ENCODE measurements around the gene LRRC4C.

LRRC4C gene

GRCh38 chr11:40360206-40360798, 1099.2 kb downstream of the LRRC4C start:
- Histone ChIP-seq H3K4me3 (ENCODE audit: low read length in 2 of 2) (no peak overlapping the region), H3K9me3 (ENCODE audit: control insufficient read depth in 2 of 2, low read length in 2 of 2) (peaks cover 0 to 3% of the 10 kb centered on the region in 2 donors)

GRCh38 chr11:40354121-40354520, 1105.3 kb downstream of the LRRC4C start:
- Histone ChIP-seq H3K4me1 (ENCODE audit: control insufficient read depth in 2 of 2, insufficient read depth in 2 of 2, low read length in 2 of 2) (no peaks in the 10 kb centered on the region), H3K9ac (ENCODE audit: low read depth in 1 of 2, low read length in 2 of 2) (no peak overlapping the region), H3K36me3 (ENCODE audit: control insufficient read depth in 2 of 2, insufficient read depth in 2 of 2, low read length in 2 of 2) (no peaks in the 10 kb centered on the region), H3K27me3 (ENCODE audit: control insufficient read depth in 2 of 2, insufficient read depth in 2 of 2, low read length in 2 of 2) (no peaks in the 10 kb centered on the region), H3K9me3 (ENCODE audit: control insufficient read depth in 2 of 2, low read length in 2 of 2) (peaks cover 0 to 3% of the 10 kb centered on the region in 2 donors), H3K27ac (ENCODE audit: low read depth in 2 of 2, low read length in 2 of 2) (no peak overlapping the region), H3K4me3 (ENCODE audit: low read length in 2 of 2) (no peak overlapping the region)

More at GRCh38 chr11:40360206-40360798, 1099.2 kb downstream of the LRRC4C start:
- Histone ChIP-seq H3K27me3 (ENCODE audit: control insufficient read depth in 2 of 2, insufficient read depth in 2 of 2, low read length in 2 of 2) (no peaks in the 10 kb centered on the region), H3K36me3 (ENCODE audit: control insufficient read depth in 2 of 2, insufficient read depth in 2 of 2, low read length in 2 of 2) (no peaks in the 10 kb centered on the region), H3K4me1 (ENCODE audit: control insufficient read depth in 2 of 2, insufficient read depth in 2 of 2, low read length in 2 of 2) (no peaks in the 10 kb centered on the region), H3K27ac (ENCODE audit: low read depth in 2 of 2, low read length in 2 of 2) (no peak overlapping the region), H3K9ac (ENCODE audit: low read depth in 1 of 2, low read length in 2 of 2) (no peak overlapping the region)

GRCh38 chr11:40340911-40341310, 1118.5 kb downstream of the LRRC4C start:
- H3K36me3 ChIP-seq (ENCODE audit: control insufficient read depth in 2 of 2, insufficient read depth in 2 of 2, low read length in 2 of 2): no peaks in the 10 kb centered on the region
- no peaks in the 10 kb centered on the region for H3K27me3 ChIP-seq (ENCODE audit: control insufficient read depth in 2 of 2, insufficient read depth in 2 of 2, low read length in 2 of 2)
- no peak overlapping the region for H3K9ac ChIP-seq (ENCODE audit: low read depth in 1 of 2, low read length in 2 of 2)
- H3K9me3 ChIP-seq (ENCODE audit: control insufficient read depth in 2 of 2, low read length in 2 of 2): no peaks in the 10 kb centered on the region
- no peak overlapping the region for H3K27ac ChIP-seq (ENCODE audit: low read depth in 2 of 2, low read length in 2 of 2)
- no peaks in the 10 kb centered on the region for H3K4me1 ChIP-seq (ENCODE audit: control insufficient read depth in 2 of 2, insufficient read depth in 2 of 2, low read length in 2 of 2)
- H3K4me3 ChIP-seq (ENCODE audit: low read length in 2 of 2): no peak overlapping the region

GRCh38 chr11:40338739-40339138, 1120.7 kb downstream of the LRRC4C start:
- Histone ChIP-seq H3K9ac (ENCODE audit: low read depth in 1 of 2, low read length in 2 of 2) (no peak overlapping the region), H3K36me3 (ENCODE audit: control insufficient read depth in 2 of 2, insufficient read depth in 2 of 2, low read length in 2 of 2) (no peaks in the 10 kb centered on the region), H3K4me1 (ENCODE audit: control insufficient read depth in 2 of 2, insufficient read depth in 2 of 2, low read length in 2 of 2) (no peaks in the 10 kb centered on the region), H3K27ac (ENCODE audit: low read depth in 2 of 2, low read length in 2 of 2) (no peak overlapping the region), H3K27me3 (ENCODE audit: control insufficient read depth in 2 of 2, insufficient read depth in 2 of 2, low read length in 2 of 2) (no peaks in the 10 kb centered on the region), H3K4me3 (ENCODE audit: low read length in 2 of 2) (no peak overlapping the region), H3K9me3 (ENCODE audit: control insufficient read depth in 2 of 2, low read length in 2 of 2) (no peaks in the 10 kb centered on the region)

- H3K36me3 ChIP-seq (ENCODE audit: control insufficient read depth in 2 of 2, insufficient read depth in 2 of 2, low read length in 2 of 2): no peaks in the 10 kb centered on the region
- no peaks in the 10 kb centered on the region for H3K9me3 ChIP-seq (ENCODE audit: control insufficient read depth in 2 of 2, low read length in 2 of 2)
- H3K4me1 ChIP-seq (ENCODE audit: control insufficient read depth in 2 of 2, insufficient read depth in 2 of 2, low read length in 2 of 2): no peaks in the 10 kb centered on the region
- H3K27me3 ChIP-seq (ENCODE audit: control insufficient read depth in 2 of 2, insufficient read depth in 2 of 2, low read length in 2 of 2): no peaks in the 10 kb centered on the region
- no peak overlapping the region for H3K9ac ChIP-seq (ENCODE audit: low read depth in 1 of 2, low read length in 2 of 2)
- H3K27ac ChIP-seq (ENCODE audit: low read depth in 2 of 2, low read length in 2 of 2): no peak overlapping the region
- H3K4me3 ChIP-seq (ENCODE audit: low read length in 2 of 2): no peak overlapping the region
Observed at GRCh38 chr11:40338062-40338461, 1121.4 kb downstream of the LRRC4C start.

DNA sequence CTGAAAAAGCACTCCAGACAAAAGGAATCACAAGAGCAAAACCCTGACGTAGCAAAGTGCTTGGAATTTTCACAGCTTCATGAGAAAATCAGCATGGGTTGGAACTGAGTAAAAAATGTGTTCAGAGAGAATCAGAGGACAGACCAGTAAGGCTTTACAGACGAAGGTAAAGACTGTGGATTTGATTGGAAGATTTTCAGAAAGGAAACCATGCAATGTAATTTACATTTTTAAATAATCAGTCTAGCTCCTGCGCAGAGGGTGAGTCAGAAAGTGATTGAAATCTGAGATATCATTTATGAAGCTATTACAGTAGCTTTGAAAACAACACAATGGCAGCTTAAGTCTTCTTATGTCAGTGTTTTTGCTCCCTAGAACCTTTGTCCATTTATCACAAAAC, 1122.3 kb downstream of the LRRC4C start:
- H3K36me3 ChIP-seq (ENCODE audit: control insufficient read depth in 2 of 2, insufficient read depth in 2 of 2, low read length in 2 of 2): no peaks in the 10 kb centered on the region
- no peak overlapping the region for H3K4me3 ChIP-seq (ENCODE audit: low read length in 2 of 2)
- H3K9me3 ChIP-seq (ENCODE audit: control insufficient read depth in 2 of 2, low read length in 2 of 2): no peaks in the 10 kb centered on the region
- no peak overlapping the region for H3K9ac ChIP-seq (ENCODE audit: low read depth in 1 of 2, low read length in 2 of 2)
- no peaks in the 10 kb centered on the region for H3K4me1 ChIP-seq (ENCODE audit: control insufficient read depth in 2 of 2, insufficient read depth in 2 of 2, low read length in 2 of 2)
- H3K27me3 ChIP-seq (ENCODE audit: control insufficient read depth in 2 of 2, insufficient read depth in 2 of 2, low read length in 2 of 2): no peaks in the 10 kb centered on the region
- H3K27ac ChIP-seq (ENCODE audit: low read depth in 2 of 2, low read length in 2 of 2): no peak overlapping the region

DNA sequence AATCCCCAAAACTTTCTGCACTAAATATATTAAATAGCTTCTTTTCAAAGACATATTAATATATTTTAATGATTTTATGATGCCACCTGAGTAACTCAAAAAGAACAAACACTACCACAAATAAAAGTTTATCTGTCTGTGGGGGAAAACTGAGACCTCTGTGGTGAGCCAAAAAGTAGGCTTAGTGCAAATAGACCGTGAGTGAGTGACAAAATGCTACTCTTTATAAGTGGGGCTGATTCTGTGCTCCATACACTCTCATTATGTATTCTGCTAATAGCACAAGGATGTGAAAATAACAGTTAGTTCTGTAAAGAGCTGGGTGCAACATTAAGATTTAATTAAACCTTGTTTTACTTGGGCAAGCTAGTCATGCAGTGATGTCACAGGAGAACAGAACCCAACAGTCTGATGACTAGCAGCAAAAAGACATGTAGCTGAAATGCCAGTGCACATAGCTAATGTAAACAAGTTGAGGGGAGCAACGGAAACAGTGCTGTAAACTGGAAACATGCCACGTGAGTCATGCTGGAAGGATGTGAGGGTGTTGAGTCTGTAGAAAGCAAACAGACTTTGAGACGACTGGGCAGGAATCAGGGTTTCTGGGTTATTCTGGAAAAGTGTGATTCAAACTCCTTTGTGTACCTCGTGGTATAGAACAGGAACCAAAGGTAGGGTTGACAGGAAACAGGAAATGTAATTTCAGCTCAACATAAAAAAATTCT, 1130.4 kb downstream of the LRRC4C start:
- Histone ChIP-seq H3K27ac (ENCODE audit: low read depth in 2 of 2, low read length in 2 of 2) (no peak overlapping the region), H3K4me1 (ENCODE audit: control insufficient read depth in 2 of 2, insufficient read depth in 2 of 2, low read length in 2 of 2) (no peaks in the 10 kb centered on the region), H3K27me3 (ENCODE audit: control insufficient read depth in 2 of 2, insufficient read depth in 2 of 2, low read length in 2 of 2) (no peaks in the 10 kb centered on the region), H3K9me3 (ENCODE audit: control insufficient read depth in 2 of 2, low read length in 2 of 2) (no peaks in the 10 kb centered on the region), H3K9ac (ENCODE audit: low read depth in 1 of 2, low read length in 2 of 2) (no peak overlapping the region), H3K36me3 (ENCODE audit: control insufficient read depth in 2 of 2, insufficient read depth in 2 of 2, low read length in 2 of 2) (no peaks in the 10 kb centered on the region), H3K4me3 (ENCODE audit: low read length in 2 of 2) (no peak overlapping the region)

GRCh38 chr11:40323241-40323640, 1136.2 kb downstream of the LRRC4C start:
- Histone ChIP-seq H3K4me1 (ENCODE audit: control insufficient read depth in 2 of 2, insufficient read depth in 2 of 2, low read length in 2 of 2) (no peaks in the 10 kb centered on the region), H3K9ac (ENCODE audit: low read depth in 1 of 2, low read length in 2 of 2) (no peak overlapping the region), H3K9me3 (ENCODE audit: control insufficient read depth in 2 of 2, low read length in 2 of 2) (no peaks in the 10 kb centered on the region), H3K27ac (ENCODE audit: low read depth in 2 of 2, low read length in 2 of 2) (no peak overlapping the region), H3K36me3 (ENCODE audit: control insufficient read depth in 2 of 2, insufficient read depth in 2 of 2, low read length in 2 of 2) (no peaks in the 10 kb centered on the region), H3K27me3 (ENCODE audit: control insufficient read depth in 2 of 2, insufficient read depth in 2 of 2, low read length in 2 of 2) (no peaks in the 10 kb centered on the region), H3K4me3 (ENCODE audit: low read length in 2 of 2) (no peak overlapping the region)

GRCh38 chr11:40321537-40321936, 1137.9 kb downstream of the LRRC4C start:
- Histone ChIP-seq H3K36me3 (ENCODE audit: control insufficient read depth in 2 of 2, insufficient read depth in 2 of 2, low read length in 2 of 2) (no peaks in the 10 kb centered on the region), H3K9me3 (ENCODE audit: control insufficient read depth in 2 of 2, low read length in 2 of 2) (no peaks in the 10 kb centered on the region), H3K9ac (ENCODE audit: low read depth in 1 of 2, low read length in 2 of 2) (no peak overlapping the region), H3K27ac (ENCODE audit: low read depth in 2 of 2, low read length in 2 of 2) (no peak overlapping the region), H3K4me3 (ENCODE audit: low read length in 2 of 2) (no peak overlapping the region), H3K4me1 (ENCODE audit: control insufficient read depth in 2 of 2, insufficient read depth in 2 of 2, low read length in 2 of 2) (no peaks in the 10 kb centered on the region), H3K27me3 (ENCODE audit: control insufficient read depth in 2 of 2, insufficient read depth in 2 of 2, low read length in 2 of 2) (no peaks in the 10 kb centered on the region)

- Histone ChIP-seq H3K9ac (ENCODE audit: low read depth in 1 of 2, low read length in 2 of 2) (no peak overlapping the region), H3K4me3 (ENCODE audit: low read length in 2 of 2) (no peak overlapping the region), H3K4me1 (ENCODE audit: control insufficient read depth in 2 of 2, insufficient read depth in 2 of 2, low read length in 2 of 2) (no peaks in the 10 kb centered on the region), H3K27ac (ENCODE audit: low read depth in 2 of 2, low read length in 2 of 2) (no peak overlapping the region), H3K27me3 (ENCODE audit: control insufficient read depth in 2 of 2, insufficient read depth in 2 of 2, low read length in 2 of 2) (no peaks in the 10 kb centered on the region), H3K9me3 (ENCODE audit: control insufficient read depth in 2 of 2, low read length in 2 of 2) (no peaks in the 10 kb centered on the region), H3K36me3 (ENCODE audit: control insufficient read depth in 2 of 2, insufficient read depth in 2 of 2, low read length in 2 of 2) (no peaks in the 10 kb centered on the region)
Observed at GRCh38 chr11:40316171-40316570, 1143.3 kb downstream of the LRRC4C start.
